ENCODE results near the gene NTM. TPM values are rescaled to one million over a fixed set of nuclear protein-coding genes. Genes with fewer than 3 reads are reported as not detected.

The NTM gene
- total and polyA plus RNA-seq, 2 of the 8 experiments (the other 6 are each of a cell fraction or from before 2014, with no cell fraction given), result 13.4 to 20.0 TPM

DNA sequence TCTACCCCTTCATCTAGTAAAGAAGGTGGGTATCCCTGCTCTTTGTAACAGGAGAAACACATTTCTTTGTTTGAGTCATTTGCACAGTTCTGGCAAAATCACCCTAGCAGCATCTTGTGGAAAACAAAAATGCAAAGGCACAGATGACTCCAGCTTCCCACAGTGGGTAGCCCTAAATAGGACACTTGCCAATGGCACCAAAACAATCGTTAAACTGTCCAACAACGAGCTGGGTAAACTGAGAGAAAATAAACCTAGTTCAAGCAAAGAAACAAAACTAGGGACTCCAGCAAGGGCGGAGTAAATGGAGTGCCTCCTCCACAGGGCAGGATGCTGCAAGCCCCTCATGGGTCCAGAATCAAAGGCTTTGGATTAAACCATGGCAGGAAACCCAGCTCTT, 239.5 kb downstream of the NTM start:
- POLR2A ChIA-PET (ENCODE audit: partially characterized antibody), result interaction anchor here (1.2 to 1.4 kb wide), 2 partner anchors 11 to 19 kb away, joined by 3 to 5 read pairs; no protein-coding TSS in a partner anchor
- H3K18ac ChIP-seq (ENCODE audit: extremely low read depth, low read length), result no peak overlapping the region
- H2BK20ac ChIP-seq (ENCODE audit: low read length), result no peak overlapping the region
- H3K23me2 ChIP-seq (ENCODE audit: low read depth, low read length), result no peaks in the 10 kb centered on the region
- H3K4me2 ChIP-seq (ENCODE audit: insufficient read depth in 1 of 2, low read depth in 2 of 2, low read length in 2 of 2), result no peak overlapping the region
- H3K9ac ChIP-seq (replicated peaks in 1 of 4; ENCODE audit: extremely low read depth in 1 of 4, low read depth in 3 of 4, low read length in 3 of 4), result no peak overlapping the region
- peaks cover 2 to 11% (median 6%) of the 10 kb centered on the region in 4 experiments; a peak in 4 of 7 replicates for H3K4me1 ChIP-seq (replicated peaks in 1 of 4; ENCODE audit: control insufficient read depth in 3 of 4, insufficient read depth in 4 of 4, low read length in 3 of 4)
- H2BK15ac ChIP-seq (ENCODE audit: low read length), result no peak overlapping the region
- CTCF ChIA-PET (ENCODE audit: partially characterized antibody), result interaction anchor here (0.7 to 16.7 kb wide), 10 partner anchors 8 to 98 kb away, joined by 3 to 150 read pairs (median 4); no protein-coding TSS in a partner anchor
- no peak overlapping the region for H2AFZ ChIP-seq (ENCODE audit: low read length)
- no peak overlapping the region for H2AK5ac ChIP-seq (ENCODE audit: low read depth, low read length)
- TF ChIP-seq SIN3A (conservative IDR thresholded peaks at IDR 0.05 in 1 of 2, IDR thresholded peaks at IDR 0.05 in 1 of 2; ENCODE audit: low read depth in 1 of 2, low read length in 2 of 2) (no peak), ASH2L (IDR thresholded peaks at IDR 0.05; ENCODE audit: low read length) (no peak), CEBPB (IDR thresholded peaks at IDR 0.05; ENCODE audit: low read depth, low read length) (no peak), RXRA (IDR thresholded peaks at IDR 0.05; ENCODE audit: insufficient read depth, low read depth, low read length) (no peak), BCL11A (IDR thresholded peaks at IDR 0.05; ENCODE audit: low read depth in 2 of 2, low read length in 2 of 2) (no peak), SUZ12 (IDR thresholded peaks at IDR 0.05; ENCODE audit: low read length) (no peak), SP4 (IDR thresholded peaks at IDR 0.05; ENCODE audit: low read length) (no peak)
- FAIRE-seq (no peak), DNase-seq (ENCODE audit: low read depth in 1 of 2, low spot score in 2 of 2) (no peak)
- H3K4ac ChIP-seq (replicated peaks; ENCODE audit: insufficient read length, low read depth, low read length), result no peak overlapping the region
- H3K23ac ChIP-seq (ENCODE audit: insufficient read length), result no peak overlapping the region
- H3K14ac ChIP-seq (ENCODE audit: insufficient read length), result no peak overlapping the region
- H4K91ac ChIP-seq (replicated peaks; ENCODE audit: insufficient read length, low read length), result no peak overlapping the region
- H3K27me3 ChIP-seq (replicated peaks in 1 of 4; ENCODE audit: control insufficient read depth in 3 of 4, extremely low read depth in 1 of 4, insufficient read depth in 3 of 4, low read length in 3 of 4), result peaks cover 0 to 4% (median 3%) of the 10 kb centered on the region in 4 experiments; a peak in 3 of 7 replicates
- no peaks in the 10 kb centered on the region for H3K9me3 ChIP-seq (ENCODE audit: insufficient read depth in 2 of 2, low read depth in 1 of 2, low read length in 1 of 2)
- no peaks in the 10 kb centered on the region for H4K20me1 ChIP-seq (replicated peaks in 1 of 2; ENCODE audit: control insufficient read depth in 1 of 2, insufficient read depth in 2 of 2, low read length in 2 of 2)
- H3K36me3 ChIP-seq (ENCODE audit: control insufficient read depth in 2 of 4, insufficient read depth in 4 of 4, low read length in 3 of 4), result no peaks in the 10 kb centered on the region
- no peak overlapping the region for H2BK5ac ChIP-seq (ENCODE audit: low read depth, low read length)
- H3K4me3 ChIP-seq (ENCODE audit: extremely low read depth in 1 of 4, insufficient read depth in 2 of 4, low read depth in 3 of 4, low read length in 4 of 4), result no peak overlapping the region
- no peak overlapping the region for H2BK12ac ChIP-seq (ENCODE audit: low read depth, low read length)
- no peak overlapping the region for H2BK120ac ChIP-seq (replicated peaks; ENCODE audit: low read depth, low read length)
- WGBS, 2 experiments (ENCODE audit: extremely low coverage in 1 of 2, insufficient coverage in 1 of 2, insufficient read length in 1 of 2, insufficient replicate concordance in 2 of 2, low coverage in 1 of 2, low lambda C conversion rate in 2 of 2, missing lambda C conversion rate in 1 of 2), result 85% methylated on average over 3 of the region's 3 CpGs; no CpG with 5 or more reads in 1 of the 2 experiments
- H3K79me1 ChIP-seq (ENCODE audit: low read depth, low read length), result no peaks in the 10 kb centered on the region
- H4K8ac ChIP-seq (ENCODE audit: extremely low read depth, insufficient read depth, low read length), result no peak overlapping the region
- no peaks in the 10 kb centered on the region for H3K79me2 ChIP-seq (ENCODE audit: control insufficient read depth in 1 of 2, insufficient read depth in 2 of 2, low read length in 2 of 2)
- no peak overlapping the region for H4K5ac ChIP-seq (ENCODE audit: insufficient read length, low read depth, low read length)
- no peak overlapping the region for H3K56ac ChIP-seq (replicated peaks; ENCODE audit: insufficient read length, low read depth, low read length)
- no peak overlapping the region for H3K27ac ChIP-seq (ENCODE audit: low read depth, low read length)
